PFSK-1 (cell line): Measurements from ENCODE around the gene ARPIN.

Source experiments
- FOXP2 ChIP-seq: optimal IDR thresholded peaks from 2 replicates; pipeline ENCODE3; 2011; ENCODE audit warnings: borderline replicate concordance, control low read depth, inconsistent platforms; ENCODE audit not compliant: insufficient read depth; ENCODE audit errors: extremely low read length, extremely low read depth
- POLR2AphosphoS5 ChIP-seq: IDR thresholded peaks from 2 replicates; pipeline ENCODE4 v1.6.1; 2012; ENCODE audit warnings: low read depth, mild to moderate bottlenecking, control low read depth, low read length, moderate library complexity
- SIN3A ChIP-seq: IDR thresholded peaks from 2 replicates; pipeline ENCODE4 v1.6.1; 2012; ENCODE audit warnings: mild to moderate bottlenecking, low read length, moderate library complexity, borderline replicate concordance; ENCODE audit not compliant: insufficient read depth
- TAF1 ChIP-seq: IDR thresholded peaks from 2 replicates; pipeline ENCODE4 v1.6.1; 2012; ENCODE audit warnings: low read length, control low read depth, borderline replicate concordance; ENCODE audit not compliant: insufficient read depth
- TF ChIP-seq, protein P1 (sequence below), 2 experiments: IDR thresholded peaks; 2 replicates each; pipeline versions ENCODE4 v1.6.1 to v1.8.0; 2011 to 2012; ENCODE audit warnings: low read depth in 2 of 2, low read length in 2 of 2, control low read depth in 1 of 2, inconsistent platforms in 1 of 2, mild to moderate bottlenecking in 1 of 2, moderate library complexity in 1 of 2; ENCODE audit not compliant: insufficient read depth in 1 of 2

Gene ARPIN

DNA sequence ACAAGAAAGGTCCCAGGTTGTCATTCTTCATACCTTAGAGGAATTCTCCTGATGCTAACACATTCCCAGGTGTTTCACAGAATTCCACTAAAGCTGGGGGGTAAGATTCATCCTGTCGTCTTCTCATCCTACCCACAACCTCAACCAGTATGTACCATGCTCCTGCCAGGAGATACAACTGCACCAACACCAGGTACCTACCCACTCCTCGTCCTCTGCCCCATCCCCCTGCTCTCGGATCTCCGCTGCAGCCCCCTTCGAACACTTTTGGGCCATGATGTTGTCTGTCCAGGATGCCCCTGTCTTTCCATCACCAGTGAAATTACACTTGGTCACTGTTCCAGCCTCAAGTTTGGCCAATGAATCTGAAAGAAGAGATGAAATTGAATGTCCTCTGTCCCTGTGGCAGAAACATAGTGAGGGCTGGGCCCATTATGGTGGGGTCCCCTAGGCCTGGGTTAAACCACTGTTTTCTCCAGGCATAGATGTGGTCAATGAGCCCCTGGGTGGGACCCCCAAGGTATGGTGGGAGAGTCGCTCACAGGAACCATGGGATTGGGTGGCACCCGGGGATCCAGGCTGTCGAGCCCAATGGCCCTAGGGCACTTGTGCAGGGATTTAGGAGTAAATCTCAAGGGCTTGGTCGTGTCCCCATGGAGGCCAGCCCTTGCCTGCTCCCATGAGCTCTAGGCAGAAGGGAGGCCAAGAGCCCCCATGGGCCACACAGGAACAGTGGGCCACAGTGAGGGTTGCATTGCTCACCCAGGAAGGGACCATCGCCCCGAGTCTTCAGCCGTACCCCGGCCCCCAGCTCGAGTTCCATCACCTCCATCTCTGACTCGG lies 9.5 kb downstream of the ARPIN start:
- TF ChIP-seq POLR2AphosphoS5 (no peak), SIN3A (no peak), TAF1 (no peak), FOXP2 (no peak)
- TF ChIP-seq, protein P1, sequence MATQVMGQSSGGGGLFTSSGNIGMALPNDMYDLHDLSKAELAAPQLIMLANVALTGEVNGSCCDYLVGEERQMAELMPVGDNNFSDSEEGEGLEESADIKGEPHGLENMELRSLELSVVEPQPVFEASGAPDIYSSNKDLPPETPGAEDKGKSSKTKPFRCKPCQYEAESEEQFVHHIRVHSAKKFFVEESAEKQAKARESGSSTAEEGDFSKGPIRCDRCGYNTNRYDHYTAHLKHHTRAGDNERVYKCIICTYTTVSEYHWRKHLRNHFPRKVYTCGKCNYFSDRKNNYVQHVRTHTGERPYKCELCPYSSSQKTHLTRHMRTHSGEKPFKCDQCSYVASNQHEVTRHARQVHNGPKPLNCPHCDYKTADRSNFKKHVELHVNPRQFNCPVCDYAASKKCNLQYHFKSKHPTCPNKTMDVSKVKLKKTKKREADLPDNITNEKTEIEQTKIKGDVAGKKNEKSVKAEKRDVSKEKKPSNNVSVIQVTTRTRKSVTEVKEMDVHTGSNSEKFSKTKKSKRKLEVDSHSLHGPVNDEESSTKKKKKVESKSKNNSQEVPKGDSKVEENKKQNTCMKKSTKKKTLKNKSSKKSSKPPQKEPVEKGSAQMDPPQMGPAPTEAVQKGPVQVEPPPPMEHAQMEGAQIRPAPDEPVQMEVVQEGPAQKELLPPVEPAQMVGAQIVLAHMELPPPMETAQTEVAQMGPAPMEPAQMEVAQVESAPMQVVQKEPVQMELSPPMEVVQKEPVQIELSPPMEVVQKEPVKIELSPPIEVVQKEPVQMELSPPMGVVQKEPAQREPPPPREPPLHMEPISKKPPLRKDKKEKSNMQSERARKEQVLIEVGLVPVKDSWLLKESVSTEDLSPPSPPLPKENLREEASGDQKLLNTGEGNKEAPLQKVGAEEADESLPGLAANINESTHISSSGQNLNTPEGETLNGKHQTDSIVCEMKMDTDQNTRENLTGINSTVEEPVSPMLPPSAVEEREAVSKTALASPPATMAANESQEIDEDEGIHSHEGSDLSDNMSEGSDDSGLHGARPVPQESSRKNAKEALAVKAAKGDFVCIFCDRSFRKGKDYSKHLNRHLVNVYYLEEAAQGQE (IDR thresholded peaks at IDR 0.05; ENCODE audit: insufficient read depth in 1 of 2, low read depth in 2 of 2, low read length in 2 of 2) = no peak

DNA sequence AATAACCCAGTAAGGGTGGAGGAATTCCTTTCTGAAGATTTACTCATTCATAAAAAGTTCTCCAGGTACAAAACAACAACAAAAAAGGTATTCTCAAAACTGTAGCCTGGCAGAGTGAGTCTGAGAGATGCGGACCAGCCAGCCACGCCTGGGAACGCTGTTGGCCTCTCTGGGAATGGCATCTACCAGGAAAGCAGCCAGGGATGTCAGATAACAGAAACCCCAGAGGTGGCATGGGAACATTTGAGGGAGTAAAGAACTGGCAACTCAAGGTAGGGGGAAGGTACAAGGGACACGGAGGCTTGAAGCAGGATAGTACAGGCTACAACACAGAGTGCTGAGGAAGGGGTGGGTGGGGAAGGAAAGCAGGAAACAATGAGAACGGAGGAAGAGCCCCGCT lies 11.9 kb downstream of the ARPIN start:
- TF ChIP-seq SIN3A (no peak), TAF1 (no peak), FOXP2 (no peak), POLR2AphosphoS5 (no peak)
- TF ChIP-seq, protein P1 (IDR thresholded peaks at IDR 0.05; ENCODE audit: insufficient read depth in 1 of 2, low read depth in 2 of 2, low read length in 2 of 2) = no peak

DNA sequence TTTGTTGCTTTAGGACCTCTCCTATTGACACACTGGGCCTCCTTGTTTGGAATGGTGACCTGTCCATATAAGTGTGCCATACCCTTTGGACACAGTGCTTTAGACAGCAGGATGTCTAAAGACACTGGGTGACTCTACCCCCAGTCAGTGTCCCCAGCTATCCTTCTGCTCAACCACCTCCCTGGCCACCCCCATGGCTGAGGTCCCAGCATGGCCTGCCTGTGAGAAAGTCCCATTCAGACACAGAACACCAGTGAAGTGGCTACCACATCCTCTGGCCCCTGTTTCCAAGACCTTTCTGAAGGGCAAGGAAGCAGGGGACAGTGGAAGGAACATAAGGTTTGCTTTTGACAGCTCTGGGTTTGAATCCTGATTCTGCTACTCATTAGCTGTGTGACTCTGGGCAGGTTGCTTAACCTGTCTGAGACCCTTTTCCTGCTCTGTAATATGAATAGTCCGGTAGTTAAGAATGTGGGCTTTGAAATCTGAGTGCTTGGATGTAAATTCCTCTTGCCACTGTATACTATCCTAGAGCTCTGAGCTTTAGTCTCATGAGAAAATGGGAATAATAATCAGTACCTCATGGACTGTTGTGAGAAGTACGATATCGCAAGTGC lies 12.7 kb downstream of the ARPIN start:
- TF ChIP-seq TAF1 (no peak), SIN3A (no peak), FOXP2 (no peak), POLR2AphosphoS5 (no peak)
- TF ChIP-seq, protein P1 (IDR thresholded peaks at IDR 0.05; ENCODE audit: insufficient read depth in 1 of 2, low read depth in 2 of 2, low read length in 2 of 2) = no peak

DNA sequence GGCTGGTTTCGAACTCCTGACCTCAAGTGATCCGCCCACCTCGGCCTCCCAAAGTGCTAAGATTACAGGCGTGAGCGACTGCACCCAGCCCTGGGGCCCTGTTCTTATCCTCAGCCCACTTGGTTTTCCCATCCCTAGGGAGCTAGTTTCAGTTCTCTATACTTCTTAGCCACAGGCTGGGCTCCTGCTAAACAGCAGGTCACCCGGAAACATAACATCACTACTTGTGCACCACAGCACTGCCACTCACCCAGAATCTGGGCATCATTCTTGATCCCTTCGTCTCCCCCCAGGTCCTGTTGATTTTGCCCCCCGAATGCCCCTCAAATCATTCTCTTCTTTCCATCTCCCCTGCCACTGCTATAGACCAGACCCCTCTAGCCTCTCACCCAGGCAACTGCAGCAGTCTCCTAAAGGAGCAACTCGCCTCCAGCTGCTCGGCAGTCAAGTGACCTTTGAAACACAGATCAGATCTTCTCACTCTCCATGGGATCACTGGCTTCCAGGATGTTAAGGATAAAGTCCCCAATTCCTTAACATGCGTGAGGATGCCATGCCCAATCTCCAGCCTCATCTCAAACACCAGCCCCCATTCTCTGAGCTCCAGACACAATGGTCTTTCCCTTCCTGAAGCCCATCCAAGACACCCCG lies 13.3 kb downstream of the ARPIN start:
- TF ChIP-seq FOXP2 = no peak
- TF ChIP-seq, protein P1 (IDR thresholded peaks at IDR 0.05; ENCODE audit: insufficient read depth in 1 of 2, low read depth in 2 of 2, low read length in 2 of 2) = no peak
